Spleen (tissue), 7 donors: ENCODE results near the gene DRAP1.

ENCODE experiments used
- POLR2A ChIP-seq, 3 donors: fragments of 450-650 bp; IDR thresholded peaks; one replicate each; pipeline ENCODE4 v1.5.1; 2017; ENCODE audit warnings: antibody characterized with exemption in 3 of 3, mild to moderate bottlenecking in 1 of 3
- TF ChIP-seq, protein P1 (sequence below), 11 experiments: fragments of 200-600 bp in 7 of 11; fragments of 450-650 bp in 4 of 11; sonication (generic) in 4 of 11; IDR thresholded peaks in 8 of 11; conservative IDR thresholded peaks in 3 of 11; 1 replicate in 7 of 11; 2 replicates in 4 of 11; pipeline versions ENCODE4 v1.4.0 to v1.8.0; 2016 to 2021; ENCODE audit warnings: antibody characterized with exemption in 11 of 11, inconsistent platforms in 4 of 11, mild to moderate bottlenecking in 1 of 11
- donor health status: DM: no; HTN: no; CAD: no; lungs with moderate emphysema.
- donor health status: DM: no; HTN: no; CAD: no.
- donor health status: DM: no; HTN: no; CAD: no.

DNA sequence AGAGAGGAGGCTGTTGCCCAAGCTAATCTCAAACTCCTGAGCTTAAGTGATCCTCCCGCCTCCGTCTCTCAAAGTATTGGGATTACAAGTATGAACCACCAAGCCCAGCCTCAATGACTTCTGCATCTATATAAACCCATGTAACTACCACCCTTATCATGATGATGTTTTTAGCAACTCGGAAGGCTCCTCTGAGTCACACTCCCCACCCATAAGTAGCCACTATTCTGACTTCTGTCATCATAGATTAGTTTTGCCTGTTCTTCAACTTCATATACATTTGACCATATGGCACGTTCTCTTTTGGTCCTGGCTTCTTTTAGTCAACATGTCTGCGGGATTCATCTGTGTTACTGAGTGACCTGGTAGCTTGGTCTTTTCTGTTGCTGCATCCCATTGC lies 12.6 kb upstream of the DRAP1 start:
- TF ChIP-seq, protein P1, sequence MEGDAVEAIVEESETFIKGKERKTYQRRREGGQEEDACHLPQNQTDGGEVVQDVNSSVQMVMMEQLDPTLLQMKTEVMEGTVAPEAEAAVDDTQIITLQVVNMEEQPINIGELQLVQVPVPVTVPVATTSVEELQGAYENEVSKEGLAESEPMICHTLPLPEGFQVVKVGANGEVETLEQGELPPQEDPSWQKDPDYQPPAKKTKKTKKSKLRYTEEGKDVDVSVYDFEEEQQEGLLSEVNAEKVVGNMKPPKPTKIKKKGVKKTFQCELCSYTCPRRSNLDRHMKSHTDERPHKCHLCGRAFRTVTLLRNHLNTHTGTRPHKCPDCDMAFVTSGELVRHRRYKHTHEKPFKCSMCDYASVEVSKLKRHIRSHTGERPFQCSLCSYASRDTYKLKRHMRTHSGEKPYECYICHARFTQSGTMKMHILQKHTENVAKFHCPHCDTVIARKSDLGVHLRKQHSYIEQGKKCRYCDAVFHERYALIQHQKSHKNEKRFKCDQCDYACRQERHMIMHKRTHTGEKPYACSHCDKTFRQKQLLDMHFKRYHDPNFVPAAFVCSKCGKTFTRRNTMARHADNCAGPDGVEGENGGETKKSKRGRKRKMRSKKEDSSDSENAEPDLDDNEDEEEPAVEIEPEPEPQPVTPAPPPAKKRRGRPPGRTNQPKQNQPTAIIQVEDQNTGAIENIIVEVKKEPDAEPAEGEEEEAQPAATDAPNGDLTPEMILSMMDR (IDR thresholded peaks at IDR 0.05 in 8 of 11, conservative IDR thresholded peaks at IDR 0.05 in 3 of 11): no peak
- TF ChIP-seq POLR2A (IDR thresholded peaks at IDR 0.05): no peak
